Parathyroid adenoma (tissue), 2 donors: ENCODE measurements around the gene CCT3.

ENCODE experiments used
- H2AFZ ChIP-seq: fragments of 300-600 bp; sonication (generic); one replicate; pipeline ENCODE4 v1.7.0; 2017; ENCODE audit warnings: antibody characterized with exemption, mild to moderate bottlenecking
- H3K27ac ChIP-seq: fragments of 300-600 bp; sonication (generic); one replicate; pipeline ENCODE4 v1.7.0; 2017
- H3K27me3 ChIP-seq: fragments of 300-600 bp; sonication (generic); one replicate; pipeline ENCODE4 v1.7.0; 2017; ENCODE audit warnings: low read length; ENCODE audit not compliant: control insufficient read depth, insufficient read depth
- H3K36me3 ChIP-seq: fragments of 300-600 bp; sonication (generic); one replicate; pipeline ENCODE4 v1.7.0; 2017; ENCODE audit warnings: low read length; ENCODE audit not compliant: control insufficient read depth, insufficient read depth
- H3K4me1 ChIP-seq: fragments of 300-600 bp; sonication (generic); one replicate; pipeline ENCODE4 v1.7.0; 2017; ENCODE audit warnings: control low read depth
- H3K4me2 ChIP-seq: fragments of 300-600 bp; sonication (generic); one replicate; pipeline ENCODE4 v1.7.0; 2017; ENCODE audit warnings: low read length
- H3K4me3 ChIP-seq: fragments of 300-600 bp; sonication (generic); one replicate; pipeline ENCODE4 v1.7.0; 2017; ENCODE audit warnings: low read depth, low read length
- H3K79me2 ChIP-seq: fragments of 300-600 bp; sonication (generic); one replicate; pipeline ENCODE4 v1.7.0; 2017; ENCODE audit warnings: control low read depth
- H3K9ac ChIP-seq: fragments of 300-600 bp; sonication (generic); one replicate; pipeline ENCODE4 v1.7.0; 2017; ENCODE audit warnings: mild to moderate bottlenecking
- H3K9me3 ChIP-seq: fragments of 300-600 bp; sonication (generic); one replicate; pipeline ENCODE4 v1.7.0; 2017; ENCODE audit warnings: low read length; ENCODE audit not compliant: control insufficient read depth
- TF ChIP-seq, protein P1 (sequence below): fragments of 300-600 bp; sonication (generic); IDR thresholded peaks from one replicate; pipeline ENCODE4 v1.7.0; 2017; ENCODE audit warnings: antibody characterized with exemption, mild to moderate bottlenecking
- donor health status: primary hyperparathyroidism.

CCT3 gene

DNA sequence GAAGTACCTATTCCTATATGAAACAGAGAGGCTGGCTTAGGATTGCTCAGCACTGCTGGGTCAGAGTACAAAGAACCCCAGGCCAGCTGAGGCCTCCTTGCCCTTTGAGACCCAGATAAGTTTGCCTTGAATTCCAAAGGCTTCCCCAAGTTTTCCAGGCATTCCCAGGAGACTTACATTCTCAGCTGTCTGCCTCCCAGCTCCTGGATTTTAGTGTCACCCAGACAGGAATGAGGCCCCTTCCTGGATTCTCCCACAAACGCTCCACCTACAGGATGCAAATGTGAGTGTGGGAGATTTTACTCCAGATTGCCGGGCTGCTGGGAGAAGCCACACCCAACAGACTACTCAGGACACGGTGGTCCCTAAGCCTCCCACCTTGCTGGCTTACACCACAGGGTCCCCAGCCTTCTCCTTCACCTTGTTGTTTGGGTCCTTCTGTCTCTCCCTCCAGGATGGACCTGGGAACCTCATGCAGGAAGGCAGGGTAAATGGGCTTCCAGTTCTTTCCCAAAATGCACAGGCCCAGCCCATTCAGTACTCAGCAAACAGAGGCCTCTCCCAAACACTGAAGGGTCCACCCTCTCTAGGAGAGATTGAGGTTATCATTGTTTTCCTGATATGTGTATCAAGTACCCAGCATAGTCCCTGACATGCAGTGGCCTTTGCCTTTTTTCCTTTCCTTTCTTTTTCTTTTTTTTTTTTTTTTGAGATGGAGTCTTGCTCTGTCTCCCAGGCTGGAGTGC lies 41.5 kb upstream of the CCT3 start:
- Histone ChIP-seq H3K9me3 (no peaks in the 10 kb centered on the region), H3K27ac (no peak overlapping the region), H3K9ac (no peak overlapping the region), H3K4me3 (no peak overlapping the region), H3K79me2 (no peaks in the 10 kb centered on the region), H3K4me1 (no peaks in the 10 kb centered on the region), H3K27me3 (no peaks in the 10 kb centered on the region), H3K4me2 (no peak overlapping the region), H2AFZ (no peak overlapping the region), H3K36me3 (no peaks in the 10 kb centered on the region)
- TF ChIP-seq, protein P1, sequence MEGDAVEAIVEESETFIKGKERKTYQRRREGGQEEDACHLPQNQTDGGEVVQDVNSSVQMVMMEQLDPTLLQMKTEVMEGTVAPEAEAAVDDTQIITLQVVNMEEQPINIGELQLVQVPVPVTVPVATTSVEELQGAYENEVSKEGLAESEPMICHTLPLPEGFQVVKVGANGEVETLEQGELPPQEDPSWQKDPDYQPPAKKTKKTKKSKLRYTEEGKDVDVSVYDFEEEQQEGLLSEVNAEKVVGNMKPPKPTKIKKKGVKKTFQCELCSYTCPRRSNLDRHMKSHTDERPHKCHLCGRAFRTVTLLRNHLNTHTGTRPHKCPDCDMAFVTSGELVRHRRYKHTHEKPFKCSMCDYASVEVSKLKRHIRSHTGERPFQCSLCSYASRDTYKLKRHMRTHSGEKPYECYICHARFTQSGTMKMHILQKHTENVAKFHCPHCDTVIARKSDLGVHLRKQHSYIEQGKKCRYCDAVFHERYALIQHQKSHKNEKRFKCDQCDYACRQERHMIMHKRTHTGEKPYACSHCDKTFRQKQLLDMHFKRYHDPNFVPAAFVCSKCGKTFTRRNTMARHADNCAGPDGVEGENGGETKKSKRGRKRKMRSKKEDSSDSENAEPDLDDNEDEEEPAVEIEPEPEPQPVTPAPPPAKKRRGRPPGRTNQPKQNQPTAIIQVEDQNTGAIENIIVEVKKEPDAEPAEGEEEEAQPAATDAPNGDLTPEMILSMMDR: no peak

DNA sequence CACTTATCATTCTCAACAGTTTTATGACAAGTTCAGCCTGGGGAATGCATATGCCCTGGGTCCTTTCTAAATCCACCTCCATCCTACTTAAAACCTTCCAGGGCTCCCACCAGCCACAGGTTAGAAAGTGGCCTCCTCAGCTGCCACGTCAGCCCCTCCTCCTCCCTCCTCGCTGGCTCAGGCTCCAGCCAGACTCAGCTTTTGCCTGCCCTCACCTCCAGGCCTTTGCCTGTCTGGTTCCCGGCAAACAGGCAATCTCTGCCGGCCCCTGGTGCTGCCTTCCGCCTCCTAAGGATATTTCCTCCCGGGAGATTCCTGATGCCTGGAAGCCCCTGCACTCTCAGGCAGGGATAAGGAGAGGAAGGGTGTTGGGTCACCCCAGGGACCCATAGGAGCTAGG lies 40.5 kb upstream of the CCT3 start:
- H3K9ac ChIP-seq: no peak overlapping the region
- H2AFZ ChIP-seq: no peak overlapping the region
- H3K27ac ChIP-seq: no peak overlapping the region
- H3K4me2 ChIP-seq: no peak overlapping the region
- no peaks in the 10 kb centered on the region for H3K4me1 ChIP-seq
- TF ChIP-seq, protein P1: no peak
- no peak overlapping the region for H3K4me3 ChIP-seq
- H3K36me3 ChIP-seq: no peaks in the 10 kb centered on the region
- H3K9me3 ChIP-seq: no peaks in the 10 kb centered on the region
- H3K27me3 ChIP-seq: no peaks in the 10 kb centered on the region
- H3K79me2 ChIP-seq: no peaks in the 10 kb centered on the region

DNA sequence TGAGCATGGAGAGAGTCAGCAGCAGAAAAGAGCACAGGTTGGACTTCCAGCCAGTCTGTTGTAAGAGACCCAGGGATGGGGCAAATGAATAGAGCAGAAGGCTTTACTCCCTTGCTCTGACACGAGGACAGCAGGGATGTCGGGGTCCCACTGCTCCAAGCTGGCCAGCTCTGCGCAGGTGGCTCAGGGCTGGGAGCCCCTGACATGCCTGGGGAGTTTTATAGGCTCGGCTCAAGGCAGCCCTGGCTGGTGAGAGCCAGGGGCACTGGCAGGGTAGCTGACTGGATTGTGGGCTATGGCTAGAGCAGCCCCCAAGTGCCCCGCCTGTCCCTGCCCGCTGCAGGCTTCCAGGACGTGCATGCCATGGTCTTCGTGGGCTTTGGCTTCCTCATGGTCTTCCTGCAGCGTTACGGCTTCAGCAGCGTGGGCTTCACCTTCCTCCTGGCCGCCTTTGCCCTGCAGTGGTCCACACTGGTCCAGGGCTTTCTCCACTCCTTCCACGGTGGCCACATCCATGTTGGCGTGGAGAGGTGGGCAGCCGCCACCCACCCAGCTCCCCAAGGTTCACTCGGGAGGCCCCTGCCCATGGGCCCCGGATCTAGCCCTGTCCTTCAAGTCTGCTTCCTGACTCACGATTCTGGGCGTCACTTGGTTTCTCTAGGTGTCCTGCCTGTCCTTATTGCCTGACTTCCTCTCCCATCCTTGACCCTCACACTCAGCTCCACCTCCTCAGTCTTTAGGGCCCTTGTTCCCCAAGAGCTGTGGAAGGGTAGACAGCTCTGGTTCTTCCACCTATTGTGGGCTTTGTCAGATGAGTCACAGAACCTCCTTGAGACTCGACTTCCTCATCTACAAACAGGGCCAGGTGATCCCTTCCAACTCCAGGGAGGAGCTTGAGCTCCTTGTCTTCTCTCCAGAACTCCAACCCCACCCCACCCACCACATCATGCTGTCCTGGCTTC lies 39.1 kb upstream of the CCT3 start:
- Histone ChIP-seq H3K4me1 (no peaks in the 10 kb centered on the region), H3K9ac (no peak overlapping the region), H3K9me3 (no peaks in the 10 kb centered on the region), H3K27ac (no peak overlapping the region), H3K79me2 (no peaks in the 10 kb centered on the region), H3K4me3 (no peak overlapping the region), H3K4me2 (no peak overlapping the region), H2AFZ (no peak overlapping the region), H3K27me3 (no peaks in the 10 kb centered on the region), H3K36me3 (no peaks in the 10 kb centered on the region)
- TF ChIP-seq, protein P1: no peak

DNA sequence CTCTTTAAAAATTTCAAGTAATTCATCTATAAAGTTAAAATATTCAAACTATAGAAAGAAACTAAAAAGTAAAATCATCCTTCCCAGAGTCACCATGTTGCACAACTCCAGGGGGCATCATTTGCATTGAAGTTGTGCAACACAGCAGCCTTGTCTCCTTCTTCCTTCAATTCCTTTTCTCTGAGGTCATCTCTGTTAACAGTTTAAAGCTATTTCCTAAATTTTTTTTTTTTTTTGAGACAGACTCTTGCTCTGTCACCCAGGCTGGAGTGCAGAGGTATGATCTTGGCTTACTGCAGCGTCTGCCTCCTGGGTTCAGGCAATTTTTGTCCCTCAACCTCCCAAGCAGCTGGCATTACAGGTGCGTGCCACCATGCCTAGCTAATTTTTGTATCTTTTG lies 38.1 kb upstream of the CCT3 start:
- no peak overlapping the region for H3K4me3 ChIP-seq
- H3K27me3 ChIP-seq: no peaks in the 10 kb centered on the region
- no peak overlapping the region for H2AFZ ChIP-seq
- no peaks in the 10 kb centered on the region for H3K9me3 ChIP-seq
- no peak overlapping the region for H3K27ac ChIP-seq
- no peaks in the 10 kb centered on the region for H3K79me2 ChIP-seq
- no peak overlapping the region for H3K4me2 ChIP-seq
- H3K9ac ChIP-seq: no peak overlapping the region
- H3K4me1 ChIP-seq: no peaks in the 10 kb centered on the region
- TF ChIP-seq, protein P1: no peak
- H3K36me3 ChIP-seq: no peaks in the 10 kb centered on the region
